Effector CD4-positive, alpha-beta T cell (primary cell): Measurements from ENCODE around the gene TMEM43.
A peak's percentile ranks its signal among the peaks of the same experiment; 100 is the strongest.

Experiments
- DNase-seq: peaks from one replicate; pipeline ENCODE4 v3.0.0-alpha.2; 2020

The TMEM43 gene

GRCh38 chr3:14123308-14124222 lies 1.3 kb upstream of the TMEM43 start:
- DNase-seq: no peak

GRCh38 chr3:14124223-14124614 lies 633 bp upstream of the TMEM43 start:
- peak; percentile 38 for DNase-seq

- DNase-seq: peak; percentile 48
These were observed 553 bp downstream of the TMEM43 start for GRCh38 chr3:14125193-14126016.

GRCh38 chr3:14126017-14126886 lies 1.4 kb downstream of the TMEM43 start:
- no peak for DNase-seq

DNA sequence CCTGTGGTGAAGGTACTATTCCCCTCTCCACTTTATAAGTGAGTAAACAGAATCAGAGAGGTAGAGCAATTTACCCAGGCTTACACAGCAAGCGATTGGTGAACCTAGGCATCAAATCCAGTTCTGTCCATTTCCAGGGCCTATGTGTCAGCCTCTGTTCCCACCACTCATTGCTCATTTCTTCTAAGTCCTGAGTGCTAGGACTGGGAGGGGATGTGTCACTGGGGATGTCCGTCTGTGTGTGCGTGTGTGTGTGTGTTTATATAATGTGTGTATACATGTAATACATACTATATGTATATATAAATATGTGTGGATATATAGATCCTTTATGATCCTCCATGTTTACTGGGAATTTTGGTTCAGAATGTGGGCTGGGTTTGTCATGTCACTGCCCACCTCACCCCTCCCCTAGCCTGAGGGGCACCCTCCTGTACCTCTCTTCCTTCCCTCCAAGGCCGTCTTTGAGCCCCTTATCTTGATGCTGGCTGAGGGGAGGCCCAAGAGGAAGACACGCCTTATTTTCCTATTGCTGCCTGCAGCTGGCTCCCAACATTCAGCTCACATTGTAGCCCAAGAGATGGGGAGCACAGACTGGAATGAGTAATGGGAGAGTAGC lies 2.1 kb downstream of the TMEM43 start:
- no peak for DNase-seq

GRCh38 chr3:14127516-14128161 lies 2.8 kb downstream of the TMEM43 start:
- no peak for DNase-seq

- DNase-seq: no peak
These were observed 3.9 kb downstream of the TMEM43 start for GRCh38 chr3:14128724-14129123.

DNA sequence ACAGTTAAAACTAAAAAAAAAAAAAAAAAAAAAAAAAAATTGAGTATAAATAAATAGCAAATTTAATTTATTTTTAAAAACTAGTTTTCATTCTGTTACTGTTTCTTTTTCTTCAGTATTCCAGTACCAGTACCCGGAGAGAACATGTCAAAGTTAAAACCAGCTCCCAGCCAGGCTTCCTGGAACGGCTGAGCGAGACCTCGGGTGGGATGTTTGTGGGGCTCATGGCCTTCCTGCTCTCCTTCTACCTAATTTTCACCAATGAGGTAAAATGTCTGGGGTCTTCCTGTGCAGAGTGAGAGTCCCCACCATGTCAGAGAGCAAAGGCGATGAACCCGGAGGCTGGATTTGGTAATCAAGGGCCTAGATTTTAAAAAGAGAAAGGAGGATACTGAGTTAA lies 4.4 kb downstream of the TMEM43 start:
- DNase-seq: no peak

GRCh38 chr3:14130230-14130629 lies 5.4 kb downstream of the TMEM43 start:
- DNase-seq: no peak

GRCh38 chr3:14130707-14131106 lies 5.9 kb downstream of the TMEM43 start:
- no peak for DNase-seq

DNA sequence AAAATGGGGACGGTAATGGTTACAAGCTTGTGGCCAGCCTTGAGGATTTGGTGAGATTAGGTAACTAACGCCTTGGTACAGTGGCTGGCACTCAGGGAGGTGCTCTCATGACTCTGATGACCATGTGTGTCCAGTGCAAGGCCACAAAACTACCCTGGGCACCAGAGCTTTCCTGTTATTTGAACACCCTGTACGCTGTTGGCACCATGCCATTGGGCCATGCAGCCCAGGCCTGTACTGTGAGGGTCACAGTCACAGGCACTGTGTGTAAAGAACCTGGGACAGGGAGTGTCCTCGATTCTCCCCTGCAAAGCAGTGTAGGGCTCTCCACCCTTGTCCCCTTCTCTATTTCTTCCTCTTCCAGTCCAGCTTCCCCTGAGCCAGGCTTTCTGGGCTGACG lies 6.3 kb downstream of the TMEM43 start:
- no peak for DNase-seq

DNA sequence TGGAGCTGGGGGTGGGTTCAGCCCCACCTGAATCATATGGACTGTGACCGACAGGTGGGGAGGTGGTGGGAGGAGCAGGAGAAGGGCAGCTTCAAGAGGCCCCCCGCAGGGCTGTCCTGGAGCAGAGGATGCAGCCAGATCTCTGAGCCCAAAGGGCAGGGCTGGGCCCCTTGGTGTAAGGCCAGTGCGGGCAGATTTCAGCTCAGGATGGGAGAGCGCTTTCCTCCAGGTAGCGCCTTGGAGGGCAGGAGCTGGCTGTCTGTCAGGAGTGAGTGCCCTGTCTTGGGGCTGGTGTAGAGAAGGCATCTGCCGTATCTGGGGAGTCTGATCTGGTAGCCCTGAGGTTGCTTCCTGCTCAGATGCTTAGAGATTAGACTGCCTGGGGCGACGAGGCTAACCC lies 7.3 kb downstream of the TMEM43 start:
- no peak for DNase-seq

- no peak for DNase-seq
These were observed 7.8 kb downstream of the TMEM43 start for GRCh38 chr3:14132689-14133088.

DNA sequence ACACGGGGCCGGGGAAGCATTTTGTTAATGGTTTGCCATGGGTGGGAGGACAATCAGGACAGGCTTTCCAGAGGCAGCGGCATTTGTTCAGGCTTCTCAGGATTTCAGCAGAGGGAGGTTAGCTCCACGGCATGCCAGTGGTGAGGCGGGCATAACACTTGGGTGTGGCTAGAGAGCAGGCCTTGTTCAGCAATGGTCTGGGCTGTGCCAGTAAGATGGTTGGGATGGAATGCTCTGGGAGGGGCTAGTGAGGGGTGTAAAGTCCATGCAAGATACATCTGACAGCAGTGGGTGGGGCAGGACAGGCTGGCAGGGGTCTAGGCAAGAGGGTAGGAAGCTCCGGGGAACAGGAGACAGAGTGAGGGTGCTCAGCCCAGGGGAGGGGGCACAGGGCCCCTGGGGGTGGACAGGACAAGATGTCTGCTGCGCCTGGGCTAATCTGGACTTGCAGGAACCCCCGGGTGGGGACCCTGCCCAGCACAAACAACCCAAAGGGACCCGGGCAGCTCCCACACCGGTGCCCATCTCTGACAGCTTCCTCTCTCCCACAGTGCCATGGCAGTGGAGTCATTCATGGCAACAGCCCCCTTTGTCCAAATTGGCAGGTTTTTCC lies 8.4 kb downstream of the TMEM43 start:
- DNase-seq: no peak

DNA sequence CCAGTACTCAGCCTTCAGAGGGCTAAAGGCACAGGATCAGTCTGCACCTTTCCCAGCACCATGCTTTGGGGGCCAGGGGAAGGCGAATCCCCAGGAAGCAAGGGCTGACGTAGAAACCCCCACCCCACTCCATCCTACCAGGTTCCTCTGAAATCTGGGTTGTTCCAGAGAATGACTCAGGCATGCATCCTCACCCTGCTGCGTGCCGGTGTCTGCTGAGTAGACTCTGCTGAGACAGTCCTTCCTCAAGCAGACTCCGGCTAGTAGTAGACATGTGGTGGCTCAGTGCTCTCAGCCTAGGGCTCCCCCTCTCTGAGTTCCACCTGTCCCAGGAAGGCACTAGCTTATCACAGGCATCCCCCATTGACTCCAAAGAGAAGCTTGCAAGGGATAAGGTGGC lies 9.0 kb downstream of the TMEM43 start:
- no peak for DNase-seq

GRCh38 chr3:14134291-14134690 lies 9.4 kb downstream of the TMEM43 start:
- DNase-seq: no peak

DNA sequence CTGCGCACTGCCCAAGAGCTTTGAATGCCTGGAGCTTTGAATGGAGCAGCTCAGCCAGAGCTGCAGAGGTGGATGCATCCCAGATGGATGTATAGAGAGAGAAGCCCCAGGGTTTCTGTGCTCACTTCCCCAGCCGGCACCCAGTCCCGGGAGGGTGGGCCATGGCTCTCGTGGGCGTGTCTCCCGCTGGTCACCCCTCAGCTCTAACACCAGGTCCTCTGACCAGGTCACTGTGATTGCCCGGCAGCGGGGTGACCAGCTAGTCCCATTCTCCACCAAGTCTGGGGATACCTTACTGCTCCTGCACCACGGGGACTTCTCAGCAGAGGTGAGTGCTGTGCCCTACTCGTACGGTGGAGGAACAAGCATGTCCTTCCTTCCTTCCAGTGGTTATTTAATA lies 10.7 kb downstream of the TMEM43 start:
- DNase-seq: no peak

DNA sequence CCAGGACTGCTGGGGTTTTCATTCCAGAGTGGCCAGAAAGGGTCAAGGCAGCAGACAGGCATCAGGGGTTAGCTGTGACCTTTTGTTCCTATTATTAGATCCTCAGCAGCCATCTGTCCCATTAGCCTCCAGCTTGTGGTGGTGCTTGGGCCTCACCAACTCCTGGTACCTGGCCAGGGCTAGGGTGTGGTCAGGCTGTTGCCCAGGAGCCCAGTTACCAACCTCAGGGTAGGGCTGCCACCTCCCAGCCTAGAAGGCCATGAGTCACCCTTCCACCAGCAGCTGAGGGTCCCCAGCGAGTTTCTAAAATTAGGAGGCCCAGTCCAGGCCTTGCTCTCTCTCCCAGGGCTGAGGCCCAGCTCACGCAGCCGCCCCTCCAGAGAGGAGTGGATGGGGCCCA lies 12.2 kb downstream of the TMEM43 start:
- no peak for DNase-seq

DNA sequence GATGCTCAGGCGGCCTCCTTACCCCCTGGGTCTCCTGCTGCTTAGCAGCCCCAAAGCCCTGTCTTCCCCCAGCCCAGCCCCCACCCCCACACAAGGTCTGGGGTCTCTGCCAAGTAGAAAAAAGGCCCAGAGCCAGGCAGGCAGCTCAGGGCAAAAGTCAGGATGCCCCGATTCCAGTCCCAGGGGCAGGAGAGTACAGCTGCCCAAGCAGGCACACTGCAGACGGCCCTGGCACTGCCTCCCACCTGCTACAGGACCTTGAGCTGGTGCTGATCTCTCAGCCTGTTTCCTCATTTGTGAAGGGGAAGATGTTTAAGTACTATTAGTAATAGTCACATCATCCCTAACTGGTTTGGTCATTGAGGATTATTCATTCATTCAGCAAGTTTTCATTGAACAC lies 12.6 kb downstream of the TMEM43 start:
- no peak for DNase-seq

DNA sequence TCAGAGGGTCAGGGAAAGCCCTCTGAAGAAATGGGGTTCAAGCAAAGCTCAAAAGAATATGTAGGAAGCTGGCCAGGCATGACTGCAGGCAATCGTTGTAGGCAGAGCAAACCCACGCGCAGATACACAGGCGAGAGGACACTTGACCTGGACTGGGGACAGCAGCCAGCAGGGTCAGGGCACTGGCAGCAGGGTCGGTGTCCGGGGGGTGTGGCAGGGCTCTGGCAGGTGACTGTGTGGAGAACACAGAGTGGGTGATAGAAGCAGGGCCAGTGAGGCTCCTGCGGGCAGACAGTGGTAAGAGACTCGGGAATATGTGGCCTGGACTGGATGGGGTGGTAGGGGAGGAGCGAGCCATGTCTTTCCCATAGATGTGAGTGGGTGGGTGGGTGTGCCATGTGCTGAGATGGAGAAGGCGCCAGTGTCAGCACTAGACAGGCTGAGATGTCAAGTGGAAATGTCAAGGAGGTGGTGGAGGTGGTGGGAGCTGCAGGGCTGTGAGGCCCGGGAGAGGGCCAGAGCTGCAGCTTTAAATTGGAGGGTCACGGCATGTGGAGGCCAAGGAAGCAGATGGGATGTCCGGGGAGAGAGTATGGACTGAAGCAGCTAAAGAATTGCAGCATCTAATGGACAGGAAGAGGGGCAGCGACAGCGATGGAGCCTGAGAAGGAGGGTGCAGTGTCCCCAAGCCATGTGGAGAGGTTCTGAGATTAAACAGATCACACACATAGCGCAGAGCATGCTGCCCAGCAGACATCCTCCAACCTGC lies 13.4 kb downstream of the TMEM43 start:
- DNase-seq: no peak
